HG03135 (cell line): ENCODE results near the gene LYSMD4.
"Not testable (repeated sequence)": the region's sequence is repeated elsewhere in the genome, so short reads cannot be mapped to it uniquely, and the experiment has no call there.

Source experiments
- ATAC-seq: cut with Tn5 transposase; IDR thresholded peaks from one replicate; pipeline ENCODE4 v1.9.1; 2021; ENCODE audit warnings: mild to moderate bottlenecking, moderate library complexity; ENCODE audit not compliant: unreplicated experiment

LYSMD4 gene

DNA sequence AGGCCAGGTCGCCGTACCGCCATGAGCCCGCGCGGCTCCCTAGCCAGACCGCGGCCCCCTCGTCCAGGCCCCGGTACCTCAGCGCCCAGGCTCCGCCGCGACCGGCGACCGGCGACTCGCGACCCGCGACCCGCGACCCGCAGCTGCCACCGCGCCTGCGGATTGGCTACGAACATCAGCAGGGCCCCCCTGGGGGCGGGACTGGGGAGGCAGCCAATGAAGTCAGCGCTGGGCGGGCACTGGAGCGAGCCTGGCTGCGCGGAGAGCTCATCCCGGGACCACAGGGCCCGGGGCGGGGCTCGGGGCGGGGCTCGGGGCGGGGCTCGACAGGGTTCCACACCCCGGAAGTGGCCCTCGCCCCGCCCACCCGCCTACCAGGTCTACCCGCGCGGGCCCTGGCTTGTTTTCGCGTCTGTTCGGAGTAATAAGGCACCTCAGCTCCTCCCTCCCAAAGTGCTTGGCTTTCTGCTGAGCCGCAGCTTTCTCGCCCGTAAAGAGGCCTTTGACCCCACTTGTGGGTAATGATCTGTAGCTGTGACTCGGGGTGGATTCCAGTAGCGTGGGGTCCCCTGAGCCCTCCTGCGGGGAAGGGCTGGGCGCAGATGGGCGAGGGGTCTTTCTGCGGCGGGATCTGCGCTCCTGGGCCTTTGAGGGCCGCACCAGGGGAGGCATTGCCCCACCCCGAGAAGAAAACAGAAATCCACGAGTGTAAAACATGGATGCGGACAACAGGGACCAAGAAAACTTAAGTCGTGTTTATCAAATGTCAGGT, at the start of gene LYSMD4:
LYSMD4 (minus strand) TSS at position 170 of the 772 bp plus-strand sequence. CDS start 1,438 bp downstream, outside the sequence.
- ATAC-seq, result peak; percentile 98

DNA sequence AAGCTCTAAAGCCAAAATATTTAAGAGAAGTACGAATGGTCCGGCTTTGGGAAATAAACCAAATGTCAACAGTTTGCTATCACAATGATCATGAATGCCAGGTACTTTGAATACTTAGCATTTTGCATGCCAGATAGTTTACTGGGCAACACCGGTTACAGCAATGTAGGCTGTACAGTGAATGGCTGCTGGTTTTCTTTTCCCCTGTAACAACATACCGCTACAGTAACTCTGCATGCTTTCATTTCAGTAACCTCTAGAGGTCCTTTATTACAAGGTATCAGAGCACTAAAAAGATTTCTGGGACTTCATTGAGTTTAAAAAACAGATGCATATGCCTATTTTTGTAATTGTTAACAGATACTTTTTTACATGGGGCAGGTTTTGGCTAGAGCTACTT, 48.8 kb upstream of the LYSMD4 start:
- ATAC-seq, result not testable (repeated sequence)

DNA sequence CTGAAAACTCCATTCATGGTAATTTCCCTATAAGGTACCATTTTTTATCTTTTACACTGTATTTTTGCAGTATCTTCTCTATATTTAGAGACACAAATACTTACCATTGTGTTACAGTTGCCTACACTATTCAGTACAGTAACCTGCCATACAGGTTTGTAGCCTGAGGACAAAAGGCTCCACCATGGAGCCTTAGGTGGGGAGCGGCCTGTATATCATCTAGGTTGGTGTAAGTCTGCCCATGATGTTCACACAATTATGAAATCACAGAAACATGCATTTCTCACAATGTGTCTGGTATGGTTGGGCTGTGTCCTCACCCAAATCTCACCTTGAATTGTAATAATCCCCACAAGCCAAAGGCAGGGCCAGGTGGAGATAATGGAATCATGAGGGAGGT, 43.9 kb upstream of the LYSMD4 start:
- no peak for ATAC-seq

DNA sequence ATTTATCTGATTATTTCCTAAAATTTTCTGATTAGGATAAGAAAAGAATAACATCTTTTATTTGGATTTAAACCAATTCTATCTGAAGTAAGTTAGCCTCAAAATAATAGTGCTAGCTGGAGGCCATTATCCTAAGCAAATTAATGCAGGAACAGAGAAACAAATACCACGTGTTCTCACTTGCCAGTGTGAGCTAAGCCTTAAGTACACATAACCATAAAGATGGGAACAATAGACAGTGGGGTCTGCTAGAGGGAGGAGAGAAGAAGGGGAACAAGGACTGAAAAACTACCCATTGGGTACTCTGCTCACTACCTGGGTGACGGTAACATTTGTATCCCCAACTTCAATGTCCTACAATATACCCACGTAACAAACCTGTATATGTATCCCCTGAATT, 31.3 kb upstream of the LYSMD4 start:
- ATAC-seq, result no peak

DNA sequence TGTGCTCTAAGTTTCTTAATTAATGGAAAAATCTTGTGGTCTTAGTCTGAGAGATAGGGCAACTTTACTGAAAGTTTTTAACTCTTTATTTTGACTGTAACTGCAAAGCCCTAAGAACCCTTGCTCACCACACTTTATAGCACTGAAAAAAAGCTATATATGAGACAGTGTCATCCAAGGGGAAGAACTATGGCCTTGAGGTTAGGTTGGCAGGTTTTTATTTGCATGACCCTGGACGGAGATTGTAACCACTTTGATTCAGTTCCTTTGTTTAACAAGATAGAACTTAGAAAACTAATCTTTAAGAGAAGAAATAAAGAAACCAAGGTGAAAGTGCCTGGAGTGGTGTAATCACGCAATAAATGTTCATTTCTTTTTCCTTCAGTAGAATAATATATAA, 30.6 kb upstream of the LYSMD4 start:
- no peak for ATAC-seq

DNA sequence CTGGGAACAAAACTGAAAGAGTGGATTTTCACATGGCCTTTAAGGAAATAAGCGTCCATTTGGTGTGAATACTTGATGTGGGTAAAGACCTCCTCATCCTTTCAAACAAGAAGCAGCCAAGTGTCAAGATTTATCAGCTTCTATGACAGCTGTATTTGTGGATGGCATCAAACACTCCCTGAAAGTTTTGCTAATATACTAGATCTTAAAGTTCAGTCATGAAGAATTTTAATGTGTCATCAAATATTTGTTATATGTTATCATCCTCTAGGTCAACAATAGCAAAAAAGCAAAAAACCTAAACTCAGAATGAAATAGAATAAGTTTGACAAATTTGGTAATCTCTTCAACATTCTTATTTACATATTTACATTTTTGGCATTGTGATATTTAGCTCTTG, 29.1 kb upstream of the LYSMD4 start:
- ATAC-seq, result no peak

DNA sequence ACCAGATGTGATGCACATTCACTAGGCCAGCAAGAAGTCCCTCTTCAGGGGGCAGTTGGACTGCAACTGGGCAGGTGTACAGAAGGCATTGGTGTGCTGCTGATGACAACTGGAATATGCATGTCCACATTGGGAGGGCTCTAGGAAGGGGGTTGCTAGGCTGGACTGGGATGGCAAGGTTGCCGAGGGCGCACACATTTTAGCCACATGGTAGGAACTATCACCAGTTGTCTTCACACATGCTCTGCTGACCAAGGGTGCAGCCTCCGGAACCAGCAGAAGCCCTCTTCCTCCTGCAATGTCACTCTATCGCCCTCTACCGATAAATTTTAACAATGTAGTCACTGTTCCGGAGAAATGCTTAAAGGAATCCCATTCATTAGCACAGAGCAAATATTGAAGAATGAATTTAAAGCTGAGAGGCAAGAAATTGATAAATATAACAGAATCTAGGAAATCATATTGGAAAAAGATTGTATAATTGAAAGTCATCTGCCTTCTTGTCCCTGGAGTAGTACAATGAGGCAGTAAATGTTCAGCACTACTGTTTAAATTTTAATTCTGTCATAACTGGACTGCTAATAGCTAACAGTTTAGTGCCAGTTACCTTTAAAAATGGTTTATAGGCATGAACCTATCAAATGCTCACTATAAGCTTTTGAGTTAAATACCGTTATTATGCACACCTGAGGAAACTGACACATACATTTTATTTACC, 22.6 kb upstream of the LYSMD4 start:
- peak; percentile 94 for ATAC-seq

DNA sequence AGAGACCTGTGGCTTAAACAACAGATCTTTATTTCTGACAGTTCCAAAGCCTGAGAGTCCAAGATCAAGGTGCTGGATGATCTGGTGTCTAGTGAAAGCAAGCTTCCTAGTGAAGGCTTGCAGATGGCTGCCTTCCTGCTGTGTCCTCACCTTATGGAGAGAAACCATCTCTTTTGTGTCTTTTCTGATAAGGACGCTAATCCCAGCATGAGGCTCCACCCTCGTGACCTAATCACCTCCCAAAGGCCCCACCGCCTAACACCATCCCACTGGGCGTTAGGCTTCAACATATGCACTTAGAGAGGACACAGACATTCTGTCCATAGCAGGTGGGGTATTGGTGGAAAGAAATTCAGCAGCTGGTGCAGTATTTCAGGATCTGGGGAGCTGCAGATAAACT, 19.8 kb upstream of the LYSMD4 start:
- ATAC-seq, result no peak

DNA sequence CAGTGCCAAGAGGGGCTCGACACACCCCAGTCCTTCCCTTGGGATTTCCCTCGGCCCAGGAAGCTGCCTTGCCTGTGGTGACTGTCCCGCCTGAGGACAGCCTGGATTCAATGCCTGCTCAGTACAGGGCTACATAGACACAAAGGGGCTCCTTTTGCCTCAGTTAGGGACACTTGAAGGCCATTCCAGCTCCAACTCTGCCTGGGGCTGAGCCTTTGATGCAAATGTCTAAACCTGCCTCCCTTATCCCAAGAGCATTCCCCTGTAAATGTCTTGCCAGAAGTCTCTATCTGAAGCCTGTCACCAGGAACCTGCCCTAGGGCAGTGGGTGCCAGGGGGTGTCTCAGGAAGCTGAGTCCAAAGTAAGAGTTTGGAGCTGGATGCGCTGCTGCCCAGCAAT, 19.3 kb upstream of the LYSMD4 start:
- ATAC-seq, result no peak

DNA sequence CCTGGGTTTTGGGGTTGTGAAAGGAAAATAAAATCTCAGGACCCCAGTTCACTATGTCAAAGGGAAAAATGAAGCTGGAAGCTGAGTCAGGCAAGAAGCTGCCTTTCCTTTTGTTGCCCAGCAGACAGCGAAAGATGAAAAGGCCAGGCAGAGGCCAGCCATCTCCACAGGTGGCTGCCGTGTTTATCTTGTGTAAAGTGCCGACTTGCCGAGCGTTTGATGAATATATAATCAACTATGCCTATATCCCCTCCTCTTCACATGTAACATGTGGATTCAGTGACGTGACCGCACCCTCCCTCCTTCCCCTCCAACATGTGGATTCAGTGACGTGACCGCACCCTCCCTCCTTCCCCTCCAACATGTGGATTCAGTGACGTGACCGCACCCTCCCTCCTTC, 17.1 kb upstream of the LYSMD4 start:
- not testable (repeated sequence) for ATAC-seq

DNA sequence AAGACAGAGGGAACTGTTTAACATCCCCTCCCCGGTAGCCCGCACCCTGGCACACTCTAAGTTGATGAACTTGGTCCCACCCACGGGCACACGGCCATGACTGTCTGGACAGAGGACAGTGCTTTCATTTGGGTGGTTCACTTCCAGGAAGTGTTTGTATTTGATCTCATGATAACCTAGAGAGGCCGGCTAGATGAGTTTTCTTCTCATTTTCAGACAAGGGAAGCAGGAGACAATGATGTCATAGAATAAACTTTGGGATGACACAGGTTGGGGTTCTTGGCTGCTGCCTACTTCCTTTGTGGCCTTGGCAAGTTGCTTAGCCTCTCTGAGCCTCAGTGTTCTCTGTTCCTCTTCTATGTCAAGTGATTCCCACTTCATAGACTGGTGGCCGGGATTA, 16.1 kb upstream of the LYSMD4 start:
- ATAC-seq, result no peak

DNA sequence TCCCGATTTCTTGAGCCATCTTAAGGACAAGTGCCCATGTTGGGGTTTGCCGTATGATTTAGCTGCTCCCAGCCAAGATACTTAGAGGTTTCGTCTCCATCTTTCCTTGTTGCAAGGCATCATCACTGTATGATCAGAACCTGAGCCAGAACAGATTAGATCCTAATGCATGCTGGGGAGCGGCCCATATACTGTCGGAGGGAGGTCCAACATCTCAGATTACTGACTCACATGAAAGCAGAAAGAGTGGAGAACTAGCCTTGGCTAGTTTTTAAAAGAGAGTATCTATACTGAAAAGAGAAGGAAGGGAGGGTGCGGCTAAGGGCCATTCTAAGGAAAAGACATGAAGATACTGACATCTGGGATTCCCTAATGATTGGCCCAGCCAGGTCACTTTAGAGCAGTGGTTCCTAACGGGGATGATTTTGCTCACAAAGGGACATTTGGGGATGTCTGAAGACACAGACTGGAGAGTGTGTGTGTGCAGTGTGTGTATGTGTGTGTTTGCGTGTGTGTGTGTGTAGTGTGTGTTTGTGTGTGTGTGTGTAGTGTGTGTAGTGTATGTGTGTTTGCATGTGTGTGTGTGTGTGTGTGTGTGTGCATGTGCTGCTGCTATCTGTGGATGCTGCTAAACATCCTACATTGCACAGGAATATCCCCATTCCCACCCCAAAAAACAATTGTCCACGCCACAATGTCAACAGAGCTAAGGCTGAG, 12.3 kb upstream of the LYSMD4 start:
- ATAC-seq, result no peak

DNA sequence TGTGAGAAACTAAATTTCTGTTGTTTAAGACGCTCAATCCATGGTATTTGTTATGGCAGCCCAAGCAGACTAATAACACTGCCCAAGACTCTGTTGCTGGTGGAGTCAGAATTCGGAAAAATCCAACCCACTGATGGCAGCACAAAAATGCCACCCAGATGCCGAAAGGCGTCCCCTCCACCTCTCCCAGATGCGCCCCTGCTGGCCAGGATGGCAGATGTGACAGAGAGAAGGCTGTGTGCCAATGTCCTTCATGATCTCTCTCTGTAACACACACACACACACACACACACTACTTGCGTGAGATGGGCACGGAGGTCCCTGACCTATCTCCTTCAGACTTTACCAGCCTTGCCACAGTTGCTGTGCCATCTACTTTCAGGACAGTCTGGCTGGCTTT, 10.9 kb upstream of the LYSMD4 start:
- no peak for ATAC-seq

DNA sequence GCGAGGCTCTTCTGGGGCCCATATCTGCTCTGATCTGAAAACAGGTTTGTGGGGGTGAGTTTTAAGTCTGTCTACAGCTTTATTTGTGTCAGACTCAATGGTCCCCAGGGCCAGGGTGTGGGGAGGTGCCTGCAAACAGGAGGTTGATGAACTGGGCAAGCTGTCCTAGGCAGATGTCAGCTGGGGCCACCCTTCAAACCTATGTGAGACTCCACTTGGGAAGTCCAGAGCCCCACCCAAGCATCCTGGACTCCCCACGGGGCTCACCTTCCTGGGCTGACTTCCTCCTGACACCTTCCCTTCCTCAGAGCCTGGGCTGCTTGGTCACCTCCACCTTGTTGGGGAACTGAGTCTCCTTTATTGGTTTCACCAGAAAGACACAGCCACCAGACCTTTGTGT, 8.6 kb upstream of the LYSMD4 start:
- ATAC-seq, result no peak

DNA sequence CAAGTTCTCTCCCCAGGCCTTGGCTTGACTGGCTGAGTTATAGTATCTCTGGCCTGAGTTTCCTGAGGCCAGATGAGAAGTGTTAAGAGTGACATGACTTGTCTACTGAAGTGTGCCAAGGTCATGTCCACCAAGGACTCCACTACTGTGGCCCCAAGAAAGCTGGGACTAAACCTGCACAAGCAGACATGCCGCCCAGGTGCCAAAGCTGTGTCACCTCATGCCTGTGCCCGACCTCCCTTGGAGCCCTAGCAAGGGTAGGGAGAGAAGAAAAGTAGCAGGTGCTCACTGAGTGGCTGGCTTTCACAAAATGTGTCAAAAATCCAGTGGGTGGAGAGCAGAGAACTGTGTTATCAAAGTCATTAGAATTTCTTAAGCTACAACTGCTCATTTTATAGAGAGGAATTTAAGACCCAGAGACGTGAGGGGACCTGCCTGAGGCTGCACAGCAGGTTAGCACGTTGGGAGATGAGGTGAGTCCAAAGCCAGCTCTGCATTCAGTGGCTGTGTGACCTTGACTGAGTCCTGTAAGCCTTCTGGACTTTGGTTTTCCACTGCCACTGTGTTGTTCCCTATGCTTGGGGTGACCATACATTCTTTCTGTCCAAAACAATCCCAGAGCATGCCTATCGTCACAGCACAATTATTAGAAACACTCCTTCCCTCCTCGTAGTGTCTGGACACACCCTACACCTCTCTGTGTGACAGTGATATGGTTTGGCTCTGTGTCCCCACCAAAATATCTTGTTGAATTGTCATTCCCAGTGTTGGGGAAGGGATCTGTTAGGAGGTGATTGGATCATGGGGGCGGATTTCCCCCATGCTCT, 5.0 kb upstream of the LYSMD4 start:
- ATAC-seq, result no peak

DNA sequence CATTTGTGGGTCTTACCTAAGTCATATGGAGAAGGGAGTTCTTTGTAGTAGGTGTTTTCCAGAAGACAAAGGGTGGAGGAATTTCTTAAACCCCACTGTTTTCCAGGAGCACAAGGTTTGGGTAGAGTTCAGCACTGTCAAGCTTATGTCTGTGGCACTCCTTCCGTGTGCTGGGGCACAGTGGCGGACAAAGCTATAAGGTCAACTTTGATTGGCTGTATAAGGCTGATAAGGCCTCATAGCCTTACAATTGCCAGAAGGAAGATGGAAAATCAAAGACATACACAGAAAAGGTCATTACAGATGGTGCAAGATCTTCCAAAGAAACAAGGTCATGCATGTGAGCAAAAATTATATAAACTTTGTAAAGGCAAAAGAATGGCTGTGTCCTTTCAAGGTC, 3.5 kb upstream of the LYSMD4 start:
- no peak for ATAC-seq

DNA sequence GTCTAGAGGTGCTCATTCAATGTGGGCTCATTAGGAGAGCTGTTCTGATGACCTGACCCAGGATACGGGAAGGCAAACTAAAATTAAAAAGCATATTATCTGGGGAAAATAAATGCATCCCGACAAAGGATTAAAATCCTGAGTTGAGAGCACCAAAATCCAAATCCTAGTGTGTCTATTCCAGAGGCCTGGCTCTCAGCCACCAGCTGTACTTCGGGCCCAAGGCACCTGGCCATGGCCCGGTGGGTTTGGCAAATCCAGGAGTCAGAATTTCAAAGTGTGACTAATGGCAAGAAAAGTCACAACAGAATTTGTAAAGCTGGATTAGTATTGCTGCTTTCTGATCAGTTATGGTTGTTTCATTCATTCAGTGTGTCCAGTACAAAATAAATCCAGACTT, 2.6 kb upstream of the LYSMD4 start:
- ATAC-seq, result no peak

DNA sequence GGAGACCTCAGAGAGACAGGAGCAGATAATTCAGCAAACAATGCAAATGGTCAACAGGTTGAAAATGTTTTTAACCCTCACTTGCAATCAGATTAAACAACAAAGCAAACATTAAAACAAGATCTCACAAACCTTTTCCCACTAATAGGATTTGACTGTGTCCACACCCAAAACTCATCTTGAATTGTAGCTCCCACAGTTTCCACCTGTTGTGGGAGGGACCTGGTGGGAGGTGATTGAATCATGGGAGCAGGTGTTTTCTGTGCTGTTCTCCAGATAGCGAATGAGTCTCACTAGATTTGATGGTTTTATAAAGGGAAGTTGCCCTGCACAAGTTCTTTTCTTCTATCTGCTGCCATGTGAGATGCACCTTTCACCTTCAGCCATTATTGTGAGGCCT, 1.3 kb upstream of the LYSMD4 start:
- ATAC-seq, result no peak

DNA sequence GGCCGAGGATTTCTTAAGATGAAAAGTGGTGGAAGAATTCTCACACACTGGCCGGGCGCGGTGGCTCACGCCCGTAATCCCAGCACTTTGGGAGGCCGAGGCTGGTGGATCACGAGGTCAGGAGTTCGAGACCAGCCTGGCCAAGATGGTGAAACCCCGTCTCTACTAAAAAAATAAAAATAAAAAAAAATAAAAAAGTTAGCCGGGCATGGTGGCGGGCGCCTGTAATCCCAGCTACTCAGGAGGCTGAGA, 729 bp upstream of the LYSMD4 start:
- ATAC-seq, result not testable (repeated sequence)

DNA sequence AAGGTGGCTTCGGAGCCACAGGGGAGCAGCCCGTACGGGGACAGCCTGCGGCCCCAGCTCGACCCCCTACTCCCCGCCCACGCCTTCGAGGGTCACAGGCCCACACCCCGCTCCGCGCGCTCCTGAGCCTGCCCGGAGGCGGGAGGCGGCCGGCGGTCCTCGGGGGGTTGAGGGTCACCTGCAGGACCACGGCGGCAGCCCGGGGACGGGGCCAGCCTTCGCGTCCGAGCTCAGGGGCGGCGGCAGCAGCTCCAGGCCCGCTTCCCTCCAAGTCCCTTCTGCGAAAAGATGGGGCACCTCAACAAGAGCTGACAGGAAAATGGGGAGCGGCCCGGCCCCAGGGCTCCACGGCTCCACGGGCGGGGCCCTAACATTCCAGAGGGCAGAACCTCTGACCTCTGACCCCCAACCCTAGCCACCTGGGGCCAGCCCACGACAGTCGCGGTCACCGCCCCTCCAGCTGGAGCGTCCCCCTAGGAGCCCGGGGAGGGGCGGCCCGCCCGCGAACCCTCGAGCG, 428 bp downstream of the LYSMD4 start:
- ATAC-seq, result peak; percentile 28

DNA sequence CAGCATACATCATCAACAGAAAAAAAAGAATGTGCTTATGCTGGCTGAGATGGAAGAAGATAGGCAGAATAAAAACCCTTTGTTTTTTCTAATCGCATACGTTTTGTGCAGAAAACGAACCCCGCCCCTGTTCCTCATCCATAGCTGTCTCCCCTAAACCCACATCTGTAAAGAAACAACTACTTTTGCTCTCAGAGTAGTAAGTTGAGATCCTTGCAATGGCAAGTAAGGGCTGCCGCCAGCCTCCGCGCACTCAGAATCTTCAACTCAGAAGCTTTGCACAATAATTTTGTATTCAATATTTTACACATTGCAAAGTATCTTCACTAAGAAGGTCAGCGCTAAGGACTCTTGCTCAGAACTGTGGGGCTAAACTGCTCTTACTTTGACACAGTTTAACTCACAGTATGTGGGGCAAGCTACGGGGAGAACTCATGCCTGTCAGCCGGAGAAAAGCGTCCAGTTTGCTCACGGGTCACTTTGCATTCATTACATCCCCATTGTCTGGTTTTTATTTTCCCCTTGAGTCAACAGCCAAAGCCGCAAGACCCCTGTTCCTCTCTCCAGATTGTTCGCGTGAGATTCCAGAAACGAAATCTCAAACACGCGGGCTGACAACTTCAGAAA, 1.0 kb downstream of the LYSMD4 start:
- no peak for ATAC-seq
